H1 (cell line): ENCODE measurements around the gene LEUTX. TPM values are rescaled to one million over a fixed set of nuclear protein-coding genes. Genes with fewer than 3 reads are reported as not detected.

ENCODE experiments used
- CBX5 ChIP-seq: fragments of 300-800, 300-1000 bp; sonication (generic); IDR thresholded peaks from 2 replicates; pipeline ENCODE4 v1.7.1; 2016; ENCODE audit warnings: antibody characterized with exemption, low read length, low read depth
- JUN ChIP-seq: IDR thresholded peaks from 2 replicates; pipeline ENCODE4 v1.6.1; 2011; ENCODE audit warnings: low read depth, mild to moderate bottlenecking, improper control_type of control experiment, low read length
- NRF1 ChIP-seq: IDR thresholded peaks from 2 replicates; pipeline ENCODE4 v1.6.1; 2011; ENCODE audit warnings: mild to moderate bottlenecking, low read depth, low read length, improper control_type of control experiment
- POLR2AphosphoS5 ChIP-seq: IDR thresholded peaks from 2 replicates; pipeline ENCODE4 v1.6.1; 2011; ENCODE audit warnings: low read depth, low read length
- RAD21 ChIP-seq, 2 experiments: IDR thresholded peaks in 1 of 2; conservative IDR thresholded peaks in 1 of 2; 2 replicates each; pipeline ENCODE4 v1.6.1; 2011; ENCODE audit warnings: low read depth in 2 of 2, low read length in 2 of 2, improper control_type of control experiment in 1 of 2, inconsistent platforms in 1 of 2, mild to moderate bottlenecking in 1 of 2, moderate library complexity in 1 of 2
- SP2 ChIP-seq: IDR thresholded peaks from 2 replicates; pipeline ENCODE4 v1.6.1; 2012; ENCODE audit warnings: mild to moderate bottlenecking, low read length, inconsistent platforms
- TAF1 ChIP-seq: IDR thresholded peaks from 2 replicates; pipeline ENCODE4 v1.6.1; 2011; ENCODE audit warnings: mild to moderate bottlenecking, low read depth, low read length
- polyA plus RNA-seq, 7 experiments: library from polyadenylated mRNA; depleted of rRNA in 3 of 7; stranded (reverse) in 5 of 7; unstranded in 2 of 7; fragments of >200 nt in 5 of 7; fragments of 200-250 nt in 2 of 7; gene quantifications; 1 replicate in 5 of 7; 2 replicates in 1 of 7; 4 replicates in 1 of 7; pipeline versions ENCODE4 v1.2.1 to v1.2.3, GENCODE V29; 2011 to 2013; ENCODE audit warnings: missing spikeins in 2 of 7, mixed read lengths in 2 of 7
- total RNA-seq: library from RNA; stranded (reverse); fragmentation: NEBNext Ultra II Directional; extraction: Animal tissue kit (Norgen Biotek cat#: 25700); gene quantifications from 2 replicates; pipeline ENCODE4 v1.2.1, GENCODE V29; 2021
- TF ChIP-seq, protein P1 (sequence below): fragments of 300-600 bp; sonication (generic); IDR thresholded peaks from 2 replicates; pipeline ENCODE4 v1.7.1; 2012; ENCODE audit warnings: low read length, moderate library complexity, mild to moderate bottlenecking, inconsistent platforms; ENCODE audit not compliant: insufficient replicate concordance

Gene LEUTX
- total and polyA plus RNA-seq, 2 of the 8 experiments (the other 6 are each of a cell fraction or from before 2014, with no cell fraction given): not detected

DNA sequence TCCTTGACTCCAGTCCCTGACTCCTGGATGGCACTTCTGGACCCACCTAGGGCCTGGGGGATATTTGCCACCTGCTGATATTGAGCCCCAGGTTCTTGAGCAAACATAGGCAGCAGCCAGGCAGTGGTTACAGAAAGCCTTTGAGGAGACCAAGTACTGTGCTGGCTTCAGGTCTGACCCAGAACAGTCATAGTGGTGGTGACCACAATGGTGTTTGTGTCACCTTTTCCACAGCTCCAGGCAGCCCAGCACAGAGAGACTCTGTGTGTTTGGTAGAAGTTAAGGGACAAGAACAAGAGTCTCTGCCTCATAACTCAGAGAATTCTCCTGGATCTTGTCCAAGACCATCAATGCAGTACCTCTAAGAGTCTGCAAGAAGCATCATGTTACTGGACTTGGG lies 26.3 kb upstream of the LEUTX start (continued):
- TF ChIP-seq, protein P1, sequence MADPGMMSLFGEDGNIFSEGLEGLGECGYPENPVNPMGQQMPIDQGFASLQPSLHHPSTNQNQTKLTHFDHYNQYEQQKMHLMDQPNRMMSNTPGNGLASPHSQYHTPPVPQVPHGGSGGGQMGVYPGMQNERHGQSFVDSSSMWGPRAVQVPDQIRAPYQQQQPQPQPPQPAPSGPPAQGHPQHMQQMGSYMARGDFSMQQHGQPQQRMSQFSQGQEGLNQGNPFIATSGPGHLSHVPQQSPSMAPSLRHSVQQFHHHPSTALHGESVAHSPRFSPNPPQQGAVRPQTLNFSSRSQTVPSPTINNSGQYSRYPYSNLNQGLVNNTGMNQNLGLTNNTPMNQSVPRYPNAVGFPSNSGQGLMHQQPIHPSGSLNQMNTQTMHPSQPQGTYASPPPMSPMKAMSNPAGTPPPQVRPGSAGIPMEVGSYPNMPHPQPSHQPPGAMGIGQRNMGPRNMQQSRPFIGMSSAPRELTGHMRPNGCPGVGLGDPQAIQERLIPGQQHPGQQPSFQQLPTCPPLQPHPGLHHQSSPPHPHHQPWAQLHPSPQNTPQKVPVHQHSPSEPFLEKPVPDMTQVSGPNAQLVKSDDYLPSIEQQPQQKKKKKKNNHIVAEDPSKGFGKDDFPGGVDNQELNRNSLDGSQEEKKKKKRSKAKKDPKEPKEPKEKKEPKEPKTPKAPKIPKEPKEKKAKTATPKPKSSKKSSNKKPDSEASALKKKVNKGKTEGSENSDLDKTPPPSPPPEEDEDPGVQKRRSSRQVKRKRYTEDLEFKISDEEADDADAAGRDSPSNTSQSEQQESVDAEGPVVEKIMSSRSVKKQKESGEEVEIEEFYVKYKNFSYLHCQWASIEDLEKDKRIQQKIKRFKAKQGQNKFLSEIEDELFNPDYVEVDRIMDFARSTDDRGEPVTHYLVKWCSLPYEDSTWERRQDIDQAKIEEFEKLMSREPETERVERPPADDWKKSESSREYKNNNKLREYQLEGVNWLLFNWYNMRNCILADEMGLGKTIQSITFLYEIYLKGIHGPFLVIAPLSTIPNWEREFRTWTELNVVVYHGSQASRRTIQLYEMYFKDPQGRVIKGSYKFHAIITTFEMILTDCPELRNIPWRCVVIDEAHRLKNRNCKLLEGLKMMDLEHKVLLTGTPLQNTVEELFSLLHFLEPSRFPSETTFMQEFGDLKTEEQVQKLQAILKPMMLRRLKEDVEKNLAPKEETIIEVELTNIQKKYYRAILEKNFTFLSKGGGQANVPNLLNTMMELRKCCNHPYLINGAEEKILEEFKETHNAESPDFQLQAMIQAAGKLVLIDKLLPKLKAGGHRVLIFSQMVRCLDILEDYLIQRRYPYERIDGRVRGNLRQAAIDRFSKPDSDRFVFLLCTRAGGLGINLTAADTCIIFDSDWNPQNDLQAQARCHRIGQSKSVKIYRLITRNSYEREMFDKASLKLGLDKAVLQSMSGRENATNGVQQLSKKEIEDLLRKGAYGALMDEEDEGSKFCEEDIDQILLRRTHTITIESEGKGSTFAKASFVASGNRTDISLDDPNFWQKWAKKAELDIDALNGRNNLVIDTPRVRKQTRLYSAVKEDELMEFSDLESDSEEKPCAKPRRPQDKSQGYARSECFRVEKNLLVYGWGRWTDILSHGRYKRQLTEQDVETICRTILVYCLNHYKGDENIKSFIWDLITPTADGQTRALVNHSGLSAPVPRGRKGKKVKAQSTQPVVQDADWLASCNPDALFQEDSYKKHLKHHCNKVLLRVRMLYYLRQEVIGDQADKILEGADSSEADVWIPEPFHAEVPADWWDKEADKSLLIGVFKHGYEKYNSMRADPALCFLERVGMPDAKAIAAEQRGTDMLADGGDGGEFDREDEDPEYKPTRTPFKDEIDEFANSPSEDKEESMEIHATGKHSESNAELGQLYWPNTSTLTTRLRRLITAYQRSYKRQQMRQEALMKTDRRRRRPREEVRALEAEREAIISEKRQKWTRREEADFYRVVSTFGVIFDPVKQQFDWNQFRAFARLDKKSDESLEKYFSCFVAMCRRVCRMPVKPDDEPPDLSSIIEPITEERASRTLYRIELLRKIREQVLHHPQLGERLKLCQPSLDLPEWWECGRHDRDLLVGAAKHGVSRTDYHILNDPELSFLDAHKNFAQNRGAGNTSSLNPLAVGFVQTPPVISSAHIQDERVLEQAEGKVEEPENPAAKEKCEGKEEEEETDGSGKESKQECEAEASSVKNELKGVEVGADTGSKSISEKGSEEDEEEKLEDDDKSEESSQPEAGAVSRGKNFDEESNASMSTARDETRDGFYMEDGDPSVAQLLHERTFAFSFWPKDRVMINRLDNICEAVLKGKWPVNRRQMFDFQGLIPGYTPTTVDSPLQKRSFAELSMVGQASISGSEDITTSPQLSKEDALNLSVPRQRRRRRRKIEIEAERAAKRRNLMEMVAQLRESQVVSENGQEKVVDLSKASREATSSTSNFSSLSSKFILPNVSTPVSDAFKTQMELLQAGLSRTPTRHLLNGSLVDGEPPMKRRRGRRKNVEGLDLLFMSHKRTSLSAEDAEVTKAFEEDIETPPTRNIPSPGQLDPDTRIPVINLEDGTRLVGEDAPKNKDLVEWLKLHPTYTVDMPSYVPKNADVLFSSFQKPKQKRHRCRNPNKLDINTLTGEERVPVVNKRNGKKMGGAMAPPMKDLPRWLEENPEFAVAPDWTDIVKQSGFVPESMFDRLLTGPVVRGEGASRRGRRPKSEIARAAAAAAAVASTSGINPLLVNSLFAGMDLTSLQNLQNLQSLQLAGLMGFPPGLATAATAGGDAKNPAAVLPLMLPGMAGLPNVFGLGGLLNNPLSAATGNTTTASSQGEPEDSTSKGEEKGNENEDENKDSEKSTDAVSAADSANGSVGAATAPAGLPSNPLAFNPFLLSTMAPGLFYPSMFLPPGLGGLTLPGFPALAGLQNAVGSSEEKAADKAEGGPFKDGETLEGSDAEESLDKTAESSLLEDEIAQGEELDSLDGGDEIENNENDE: no peak
- TF ChIP-seq NRF1 (no peak), POLR2AphosphoS5 (no peak), SP2 (no peak), TAF1 (no peak), RAD21 (IDR thresholded peaks at IDR 0.05 in 1 of 2, conservative IDR thresholded peaks at IDR 0.05 in 1 of 2; ENCODE audit: low read depth in 2 of 2, low read length in 2 of 2) (no peak), JUN (no peak), CBX5 (no peak)
